K562 (cell line): Measurements from ENCODE around the gene CPSF6. TPM values are rescaled to one million over a fixed set of nuclear protein-coding genes. Genes with fewer than 3 reads are reported as not detected.
A peak's percentile ranks its signal among the peaks of the same experiment; 100 is the strongest.

ENCODE experiments used
- ATF3 ChIP-seq, 2 experiments: fragments of 450-650 bp in 1 of 2; sonication (generic) in 1 of 2; formaldehyde crosslinking in 1 of 2; IDR thresholded peaks in 1 of 2; conservative IDR thresholded peaks in 1 of 2; 2 replicates each; pipeline versions ENCODE4 v1.6.1 to v1.8.1; 2016 to 2023; ENCODE audit warnings: mild to moderate bottlenecking in 2 of 2, moderate library complexity in 2 of 2, inconsistent platforms in 1 of 2, missing genetic modification reagents in 1 of 2
- ATF7 ChIP-seq: fragments of 450-650 bp; IDR thresholded peaks from 2 replicates; pipeline ENCODE4 v1.7.1; 2014; ENCODE audit warnings: mild to moderate bottlenecking, moderate library complexity
- CREB3L1 ChIP-seq: fragments of 450-650 bp; IDR thresholded peaks from 2 replicates; pipeline ENCODE4 v1.6.1; 2014; ENCODE audit warnings: low read depth, mild to moderate bottlenecking, moderate library complexity, borderline replicate concordance
- GABPB1 ChIP-seq: sonication (generic); formaldehyde crosslinking; IDR thresholded peaks from 2 replicates; pipeline ENCODE4 v1.8.0; 2022; ENCODE audit warnings: mild to moderate bottlenecking, missing genetic modification reagents
- HMGXB4 ChIP-seq: sonication (generic); formaldehyde crosslinking; IDR thresholded peaks from 2 replicates; pipeline ENCODE4 v1.8.1; 2023; ENCODE audit warnings: mild to moderate bottlenecking, missing genetic modification reagents
- KDM2B ChIP-seq: fragments of 250-450 bp; sonication (Bioruptor Pico); IDR thresholded peaks from 2 replicates; pipeline ENCODE4 v1.8.0; 2021; ENCODE audit warnings: mild to moderate bottlenecking, moderate library complexity
- NEUROD1 ChIP-seq: fragments of 150-350 bp; IDR thresholded peaks from 2 replicates; pipeline ENCODE4 v1.6.1; 2014; ENCODE audit warnings: borderline replicate concordance, low read length, low read depth; ENCODE audit not compliant: partially characterized antibody
- NFIC ChIP-seq: fragments of 450-650 bp; IDR thresholded peaks from 2 replicates; pipeline ENCODE4 v1.6.1; 2017; ENCODE audit warnings: mild to moderate bottlenecking, inconsistent platforms
- PHF8 ChIP-seq: fragments of 200-600 bp; sonication (generic); IDR thresholded peaks from 2 replicates; pipeline ENCODE4 v1.6.1; 2012; ENCODE audit warnings: mixed run types, mild to moderate bottlenecking, inconsistent platforms, low read length, moderate library complexity, borderline replicate concordance
- SIN3A ChIP-seq, 2 experiments: fragments of 150-350 bp in 1 of 2; IDR thresholded peaks; 2 replicates each; pipeline ENCODE4 v1.6.1; 2011 to 2016; ENCODE audit warnings: borderline replicate concordance in 2 of 2, low read depth in 2 of 2, low read length in 2 of 2, mild to moderate bottlenecking in 2 of 2, moderate library complexity in 2 of 2; ENCODE audit not compliant: control insufficient read depth in 1 of 2
- SIN3B ChIP-seq: fragments of 450-650 bp; IDR thresholded peaks from 2 replicates; pipeline ENCODE4 v1.6.1; 2017; ENCODE audit warnings: low read depth, mild to moderate bottlenecking, moderate library complexity
- TAF15 ChIP-seq: fragments of 200-400 bp; formaldehyde crosslinking; IDR thresholded peaks from 2 replicates; pipeline ENCODE4 v1.6.1; 2017; ENCODE audit warnings: mild to moderate bottlenecking, low read depth, low read length, moderate library complexity
- THAP12 ChIP-seq: fragments of 250-450 bp; sonication (Bioruptor Pico); IDR thresholded peaks from 2 replicates; pipeline ENCODE4 v1.9.0; 2021; ENCODE audit warnings: mild to moderate bottlenecking, inconsistent platforms
- ZFX ChIP-seq: sonication (generic); formaldehyde crosslinking; IDR thresholded peaks from 2 replicates; pipeline ENCODE4 v1.8.0; 2022; ENCODE audit warnings: mild to moderate bottlenecking, missing genetic modification reagents, moderate library complexity
- ZNF764 ChIP-seq: fragments of 250-450 bp; sonication (Bioruptor Pico); IDR thresholded peaks from 2 replicates; pipeline ENCODE4 v1.4.0; 2020; ENCODE audit warnings: low read depth, mild to moderate bottlenecking, moderate library complexity
- polyA plus RNA-seq, 8 experiments: library from polyadenylated mRNA; depleted of rRNA in 4 of 8; stranded (reverse) in 5 of 8; unstranded in 3 of 8; fragments of >200 nt; fragmentation: Nextera tagmentation in 2 of 8; fragmentation: Illumina TruSeq in 1 of 8; extraction: Ambion mirVana in 2 of 8; extraction: Trizol in 1 of 8; gene quantifications; 2 replicates each; pipeline versions ENCODE4 v1.2.1 to v1.2.3, GENCODE V29; 2011 to 2014; ENCODE audit warnings: inconsistent platforms in 1 of 8, missing spikeins in 1 of 8
- total RNA-seq, 7 experiments: library from RNA; depleted of rRNA in 6 of 7; stranded (reverse); fragments of >200 nt in 6 of 7; fragmentation: Illumina TruSeq in 2 of 7; extraction: Trizol in 2 of 7; gene quantifications; 2 replicates each; pipeline versions ENCODE4 v1.2.1 to v1.2.3, GENCODE V29; 2011 to 2021; ENCODE audit warnings: low replicate concordance in 1 of 7

CPSF6 gene
- total and polyA plus RNA-seq, 9 of the 15 experiments (the other 6 are each of a cell fraction or from before 2014, with no cell fraction given) = 34.3 to 129 (median 77.8) TPM

- TF ChIP-seq THAP12 (CRISPR knock-in tag) (peak; percentile 90), HMGXB4 (CRISPR knock-in tag) (peak; percentile 12; the same call in 1 of the 2 replicates), SIN3A (IDR thresholded peaks at IDR 0.05; ENCODE audit: borderline replicate concordance in 2 of 2, control insufficient read depth in 1 of 2, low read depth in 2 of 2, low read length in 2 of 2) (peak in 1 of 2 experiments; percentile 38; a peak in 1 of 4 replicates), ZNF764 (CRISPR knock-in tag) (no peak), GABPB1 (peak; percentile 92), KDM2B (no peak), NFIC (0 out of 2 replicates have a peak, but pooled peaks have one; percentile 6), CREB3L1 (0 out of 2 replicates have a peak, but pooled peaks have one; percentile 38), ATF7 (peak; percentile 76), SIN3B (peak; percentile 46; the same call in 1 of the 2 replicates), PHF8 (peak; percentile 84; the same call in 1 of the 2 replicates), ATF3 (IDR thresholded peaks at IDR 0.05) (peak; percentile 57), ATF3 (CRISPR knock-in tag; conservative IDR thresholded peaks at IDR 0.05) (0 out of 2 replicates have a peak, but pooled peaks have one; percentile 63), TAF15 (no peak), ZFX (CRISPR knock-in tag) (peak; percentile 70), NEUROD1 (peak; percentile 46)
Measured at GRCh38 chr12:69239352-69239921, at the start of gene CPSF6 (continued).
